GM11168 (cell line): ENCODE measurements around the gene PLAC8L1.
"Not testable (repeated sequence)": the region's sequence is repeated elsewhere in the genome, so short reads cannot be mapped to it uniquely, and the experiment has no call there.

Experiments used
- in situ Hi-C: fragments of 300-500 bp; cut with MboI; formaldehyde crosslinking; loops from one replicate; pipeline ENCODE4 v1.12.0; 2022; ENCODE audit warnings: low sequenced_read_pairs; ENCODE audit not compliant: unreplicated experiment

Gene PLAC8L1, protein sequence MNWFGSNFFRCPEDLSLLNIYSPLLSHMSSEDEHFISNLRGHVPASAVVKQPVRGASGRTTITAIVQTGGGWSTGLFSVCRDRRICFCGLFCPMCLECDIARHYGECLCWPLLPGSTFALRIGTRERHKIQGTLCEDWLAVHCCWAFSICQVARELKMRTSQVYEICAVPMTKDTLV

GRCh38 chr5:146105477-146105876 lies at the start of gene PLAC8L1:
TSS of gene PLAC8L1 (minus strand) at chr5:146105577. CDS start at chr5:146104311, 1,266 bp downstream.
- in situ Hi-C loops = no loop called here

DNA sequence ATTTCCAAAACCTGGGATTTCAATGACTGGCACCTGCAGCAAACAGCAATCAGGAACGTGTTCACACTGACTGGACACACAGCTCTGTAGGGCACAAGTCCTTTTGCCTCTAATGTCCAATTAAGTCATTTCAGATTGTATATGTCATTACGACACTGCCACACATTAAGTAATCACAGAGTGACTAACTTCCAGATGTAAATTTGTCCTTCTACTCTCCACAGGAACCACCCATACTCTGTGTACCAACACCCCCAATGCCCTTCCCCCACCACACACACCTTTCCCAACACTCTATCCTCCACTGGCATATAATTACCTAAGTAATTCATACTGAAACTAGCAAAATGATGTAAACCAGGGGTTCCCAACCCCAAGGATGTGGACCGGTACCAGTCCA lies 46.6 kb upstream of the PLAC8L1 start:
- in situ Hi-C loops = no loop called here

GRCh38 chr5:146137967-146138403 lies 32.6 kb upstream of the PLAC8L1 start:
- in situ Hi-C loops = loop anchor here (25.0 kb wide), 1 partner anchor 299 kb away; the partner anchor contains the start of gene TCERG1

- in situ Hi-C loops = loop anchor here (25.0 kb wide), 1 partner anchor 307 kb away; the partner anchor contains the start of gene TCERG1
Observed at GRCh38 chr5:146130440-146131045, 25.2 kb upstream of the PLAC8L1 start.

DNA sequence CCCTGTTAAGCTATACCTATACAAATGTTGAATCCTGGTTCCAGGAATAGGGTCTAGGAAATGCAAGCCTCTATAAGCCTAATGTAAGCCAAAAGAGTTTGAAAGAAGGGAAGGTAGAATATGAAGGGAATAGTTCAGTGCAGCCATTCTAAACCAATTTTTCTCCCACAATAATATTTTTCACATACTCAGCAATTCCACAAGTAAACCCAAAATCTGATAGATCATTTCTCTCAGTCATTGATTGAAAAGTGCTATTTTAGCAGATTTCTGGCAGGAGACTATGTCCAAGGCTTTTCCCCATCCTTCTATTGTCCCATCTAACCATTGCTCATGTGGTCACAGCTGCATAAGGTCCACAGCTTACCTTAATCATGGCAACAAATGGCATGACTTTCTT lies 20.7 kb upstream of the PLAC8L1 start:
- in situ Hi-C loops = loop anchor here (25.0 kb wide), 1 partner anchor 311 kb away; the partner anchor contains the start of gene TCERG1

- in situ Hi-C loops = no loop called here
Observed at GRCh38 chr5:146124580-146124979, 19.2 kb upstream of the PLAC8L1 start.

- in situ Hi-C loops = not testable (repeated sequence)
Observed at GRCh38 chr5:146121451-146121850, 16.1 kb upstream of the PLAC8L1 start.

DNA sequence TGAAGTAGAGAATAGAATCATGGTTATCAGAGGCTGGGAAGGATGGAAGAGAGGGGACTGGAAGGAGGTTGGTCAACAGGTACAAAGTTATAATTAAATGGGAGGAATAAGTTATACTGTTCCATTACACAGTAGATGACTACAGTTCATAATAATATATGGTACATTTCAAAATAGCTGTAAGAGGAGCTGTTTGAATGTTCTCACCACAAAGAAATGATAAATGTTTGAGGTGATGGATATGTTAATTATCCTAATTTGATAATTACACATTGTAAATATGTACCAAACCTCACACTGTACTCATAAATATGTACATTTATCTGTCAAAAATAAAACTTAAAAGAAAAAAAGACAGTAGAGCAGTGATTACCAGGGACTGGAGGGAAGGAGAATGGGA lies 12.9 kb upstream of the PLAC8L1 start:
- in situ Hi-C loops = no loop called here

DNA sequence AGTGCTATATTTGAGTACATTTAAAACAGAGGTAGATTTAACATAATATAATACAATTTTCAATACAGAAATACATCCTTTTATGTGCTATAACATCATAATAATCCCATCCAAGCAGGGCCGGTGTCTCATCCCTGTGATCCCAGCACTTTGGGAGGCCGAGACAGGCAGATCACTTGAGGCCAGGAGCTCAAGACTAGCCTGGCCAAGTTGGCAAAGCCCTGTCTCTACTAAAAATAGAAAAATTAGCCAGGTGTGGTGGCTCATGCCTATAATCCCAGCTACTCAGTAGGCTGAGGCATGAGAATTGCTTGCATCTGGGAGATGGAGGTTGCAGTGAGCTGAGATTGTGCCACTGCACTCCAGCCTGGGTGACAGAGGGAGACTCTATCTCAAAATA lies 11.8 kb upstream of the PLAC8L1 start:
- in situ Hi-C loops = not testable (repeated sequence)

- in situ Hi-C loops = no loop called here
Observed at GRCh38 chr5:146116361-146116760, 11.0 kb upstream of the PLAC8L1 start.

GRCh38 chr5:146112476-146112875 lies 7.1 kb upstream of the PLAC8L1 start:
- in situ Hi-C loops = no loop called here

GRCh38 chr5:146111409-146111808 lies 6.0 kb upstream of the PLAC8L1 start:
- in situ Hi-C loops = no loop called here

GRCh38 chr5:146109379-146109778 lies 4.0 kb upstream of the PLAC8L1 start:
- in situ Hi-C loops = no loop called here

DNA sequence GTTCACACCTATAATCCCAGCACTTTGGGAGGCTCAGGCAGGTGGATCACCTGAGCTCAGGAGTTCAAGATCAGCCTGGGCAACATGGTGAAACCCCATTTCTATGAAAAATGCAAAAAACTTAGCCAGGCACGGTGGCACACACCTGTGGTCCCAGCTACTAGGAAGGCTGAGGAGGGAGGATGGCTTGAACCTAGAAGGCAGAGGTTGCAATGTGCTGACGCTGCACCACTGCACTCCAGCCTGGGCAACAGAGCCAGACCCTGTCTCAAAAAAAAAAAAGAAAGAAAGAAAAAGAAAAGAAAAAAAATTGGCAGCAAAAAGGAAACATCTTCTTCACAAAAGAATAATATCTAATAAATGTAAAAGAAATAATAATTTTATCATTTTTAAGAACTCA lies 3.5 kb upstream of the PLAC8L1 start:
- in situ Hi-C loops = not testable (repeated sequence)

DNA sequence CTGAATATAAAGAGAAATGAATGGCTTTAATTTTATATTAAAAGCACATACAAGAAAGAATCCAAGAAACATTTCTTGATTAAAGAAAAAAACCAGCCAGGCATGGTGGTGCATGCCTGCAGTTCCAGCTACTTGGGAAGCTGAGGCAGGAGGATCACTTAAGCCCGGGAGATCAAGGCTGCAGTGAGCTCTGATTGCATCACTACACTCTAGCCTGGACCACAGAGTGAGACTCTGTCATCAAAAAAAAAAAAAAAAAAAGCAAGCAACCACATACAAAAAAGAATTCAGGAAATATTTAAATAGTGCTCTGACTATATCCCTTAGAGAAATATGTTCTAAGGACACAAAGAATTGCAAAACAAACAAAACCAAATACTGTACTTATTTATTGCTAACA lies 2.5 kb upstream of the PLAC8L1 start:
- in situ Hi-C loops = no loop called here

GRCh38 chr5:146103594-146103993 lies 1.8 kb downstream of the PLAC8L1 start:
- in situ Hi-C loops = no loop called here

GRCh38 chr5:146101646-146102045 lies 3.7 kb downstream of the PLAC8L1 start:
- in situ Hi-C loops = no loop called here

- in situ Hi-C loops = no loop called here
Observed at GRCh38 chr5:146098047-146098446, 7.3 kb downstream of the PLAC8L1 start.

- in situ Hi-C loops = no loop called here
Observed at GRCh38 chr5:146091881-146092280, 13.5 kb downstream of the PLAC8L1 start.

DNA sequence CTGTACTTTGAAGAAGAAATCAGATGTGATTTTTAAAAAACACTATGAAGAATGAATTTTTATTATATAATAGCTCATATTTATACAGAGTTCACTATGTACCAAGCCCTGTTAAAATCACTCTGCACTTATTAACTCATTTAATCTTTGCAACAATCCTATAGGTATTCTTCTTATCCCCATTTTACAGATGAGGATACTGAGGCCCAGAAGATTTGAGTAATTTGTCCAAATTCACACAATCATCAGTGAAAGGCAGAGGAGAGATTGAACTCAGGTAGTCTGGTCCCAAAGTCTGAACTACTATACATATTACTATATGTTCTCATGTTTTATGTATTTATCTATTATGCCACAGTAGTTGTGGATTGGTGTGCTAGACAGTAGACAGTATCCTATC lies 16.1 kb downstream of the PLAC8L1 start:
- in situ Hi-C loops = no loop called here

- in situ Hi-C loops = no loop called here
Observed at GRCh38 chr5:146088098-146088497, 17.3 kb downstream of the PLAC8L1 start.

GRCh38 chr5:146084376-146084775 lies 21.0 kb downstream of the PLAC8L1 start:
- in situ Hi-C loops = no loop called here
